Measurements from ENCODE around the gene USP21.

USP21 gene

GRCh38 chr1:161164901-161165610 is 5.8 kb downstream of the USP21 start:
- Histone ChIP-seq H3K9ac (ENCODE audit: low read length) (no peak overlapping the region), H3K4me1 (ENCODE audit: control insufficient read depth, insufficient read depth, low read length) (peaks cover 8% of the 10 kb centered on the region), H3K4me3 (ENCODE audit: low read length) (peak overlapping the region; percentile 83), H3K36me3 (ENCODE audit: control insufficient read depth, insufficient read depth, low read length) (peaks cover 11% of the 10 kb centered on the region), H3K27ac (ENCODE audit: low read depth, low read length) (peak overlapping the region; percentile 87), H3K27me3 (ENCODE audit: control insufficient read depth, insufficient read depth, low read length) (no peaks in the 10 kb centered on the region)

- Histone ChIP-seq H3K27me3 (ENCODE audit: control insufficient read depth, insufficient read depth, low read length) (no peaks in the 10 kb centered on the region), H3K27ac (ENCODE audit: low read depth, low read length) (peak within 1 kb of the TSS; percentile 87), H3K36me3 (ENCODE audit: control insufficient read depth, insufficient read depth, low read length) (peaks cover 20% of the 10 kb centered on the region), H3K4me1 (ENCODE audit: control insufficient read depth, insufficient read depth, low read length) (peaks cover 5% of the 10 kb centered on the region), H3K4me3 (ENCODE audit: low read length) (peak within 1 kb of the TSS; percentile 95), H3K9ac (ENCODE audit: low read length) (peak within 1 kb of the TSS; percentile 72)
These were observed 6.7 kb downstream of the USP21 start, which contains the start of gene PPOX for GRCh38 chr1:161165742-161166668. TSS of gene PPOX (plus strand) at chr1:161166426. CDS start at chr1:161166848, 422 bp downstream.

DNA sequence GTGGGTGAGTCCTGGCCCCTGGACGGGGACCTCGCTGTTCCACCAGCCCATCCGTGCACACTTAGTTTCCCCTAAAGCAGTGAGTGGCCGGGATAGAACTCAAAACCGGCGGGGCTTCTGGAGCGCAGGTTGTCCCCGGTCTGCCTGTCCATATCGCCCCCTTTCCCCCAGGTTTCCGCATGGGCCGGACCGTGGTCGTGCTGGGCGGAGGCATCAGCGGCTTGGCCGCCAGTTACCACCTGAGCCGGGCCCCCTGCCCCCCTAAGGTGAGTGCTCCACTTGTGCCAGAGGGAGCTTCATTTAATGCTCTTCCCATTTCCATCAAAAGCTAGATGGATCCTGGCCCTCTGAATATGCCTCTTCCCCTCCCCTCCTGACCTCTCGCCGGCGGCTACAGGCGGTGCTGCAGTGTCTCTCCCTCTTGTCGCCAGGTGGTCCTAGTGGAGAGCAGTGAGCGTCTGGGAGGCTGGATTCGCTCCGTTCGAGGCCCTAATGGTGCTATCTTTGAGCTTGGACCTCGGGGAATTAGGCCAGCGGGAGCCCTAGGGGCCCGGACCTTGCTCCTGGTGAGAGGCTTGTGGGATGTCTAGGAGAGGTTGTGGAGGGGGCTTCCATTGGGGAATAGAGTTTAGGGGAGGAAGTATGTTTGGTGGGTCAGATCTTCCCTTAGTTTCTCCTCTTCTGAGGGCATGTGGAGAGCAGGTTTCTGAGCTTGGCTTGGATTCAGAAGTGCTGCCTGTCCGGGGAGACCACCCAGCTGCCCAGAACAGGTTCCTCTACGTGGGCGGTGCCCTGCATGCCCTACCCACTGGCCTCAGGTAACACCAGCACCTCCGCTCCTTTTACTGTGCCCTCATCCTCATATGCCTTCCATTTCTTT is 7.6 kb downstream of the USP21 start:
- Histone ChIP-seq H3K27me3 (ENCODE audit: control insufficient read depth, insufficient read depth, low read length) (no peaks in the 10 kb centered on the region), H3K4me3 (ENCODE audit: low read length) (peak overlapping the region; percentile 95), H3K4me1 (ENCODE audit: control insufficient read depth, insufficient read depth, low read length) (peaks cover 5% of the 10 kb centered on the region), H3K36me3 (ENCODE audit: control insufficient read depth, insufficient read depth, low read length) (peaks cover 21% of the 10 kb centered on the region), H3K9ac (ENCODE audit: low read length) (peak overlapping the region; percentile 72), H3K27ac (ENCODE audit: low read depth, low read length) (peak overlapping the region; percentile 65)

GRCh38 chr1:161168906-161169305 is 9.6 kb downstream of the USP21 start:
- Histone ChIP-seq H3K27ac (ENCODE audit: low read depth, low read length) (no peak overlapping the region), H3K36me3 (ENCODE audit: control insufficient read depth, insufficient read depth, low read length) (peaks cover 18% of the 10 kb centered on the region), H3K4me1 (ENCODE audit: control insufficient read depth, insufficient read depth, low read length) (peaks cover 5% of the 10 kb centered on the region), H3K4me3 (ENCODE audit: low read length) (no peak overlapping the region), H3K27me3 (ENCODE audit: control insufficient read depth, insufficient read depth, low read length) (no peaks in the 10 kb centered on the region), H3K9ac (ENCODE audit: low read length) (no peak overlapping the region)

GRCh38 chr1:161171191-161171590 is 11.9 kb downstream of the USP21 start:
- Histone ChIP-seq H3K27me3 (ENCODE audit: control insufficient read depth, insufficient read depth, low read length) (no peaks in the 10 kb centered on the region), H3K4me1 (ENCODE audit: control insufficient read depth, insufficient read depth, low read length) (peaks cover 5% of the 10 kb centered on the region), H3K9ac (ENCODE audit: low read length) (no peak overlapping the region), H3K4me3 (ENCODE audit: low read length) (no peak overlapping the region), H3K36me3 (ENCODE audit: control insufficient read depth, insufficient read depth, low read length) (peaks cover 32% of the 10 kb centered on the region), H3K27ac (ENCODE audit: low read depth, low read length) (no peak overlapping the region)

DNA sequence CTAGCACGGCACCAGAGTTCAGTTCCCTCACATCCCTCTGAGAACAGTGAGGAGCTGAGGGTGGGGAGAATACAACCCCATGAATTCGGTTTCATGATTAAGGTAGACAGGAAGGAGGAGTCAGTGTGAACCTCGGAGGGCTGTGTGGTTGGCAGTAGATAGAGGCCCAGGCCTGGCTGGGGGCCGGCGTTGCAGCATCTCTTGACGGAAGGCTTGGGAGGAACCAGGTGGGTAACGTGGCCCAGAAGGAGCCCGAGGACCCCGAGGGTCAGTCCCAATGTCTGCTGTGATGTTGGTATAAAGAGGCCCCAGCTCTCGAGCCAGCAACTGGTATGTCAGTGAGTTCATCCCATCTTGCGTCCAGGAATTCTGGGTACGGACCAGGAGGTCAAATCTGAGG is 12.4 kb downstream of the USP21 start:
- Histone ChIP-seq H3K27me3 (ENCODE audit: control insufficient read depth, insufficient read depth, low read length) (no peaks in the 10 kb centered on the region), H3K4me1 (ENCODE audit: control insufficient read depth, insufficient read depth, low read length) (peaks cover 10% of the 10 kb centered on the region), H3K9ac (ENCODE audit: low read length) (no peak overlapping the region), H3K36me3 (ENCODE audit: control insufficient read depth, insufficient read depth, low read length) (peaks cover 32% of the 10 kb centered on the region), H3K4me3 (ENCODE audit: low read length) (no peak overlapping the region), H3K27ac (ENCODE audit: low read depth, low read length) (no peak overlapping the region)

- peaks cover 5% of the 10 kb centered on the region for H3K4me1 ChIP-seq (ENCODE audit: control insufficient read depth, insufficient read depth, low read length)
- no peak overlapping the region for H3K4me3 ChIP-seq (ENCODE audit: low read length)
- no peak overlapping the region for H3K27ac ChIP-seq (ENCODE audit: low read depth, low read length)
- no peak overlapping the region for H3K9ac ChIP-seq (ENCODE audit: low read length)
- no peaks in the 10 kb centered on the region for H3K27me3 ChIP-seq (ENCODE audit: control insufficient read depth, insufficient read depth, low read length)
- peaks cover 32% of the 10 kb centered on the region for H3K36me3 ChIP-seq (ENCODE audit: control insufficient read depth, insufficient read depth, low read length)
These were observed 13.0 kb downstream of the USP21 start for GRCh38 chr1:161172349-161172748.

DNA sequence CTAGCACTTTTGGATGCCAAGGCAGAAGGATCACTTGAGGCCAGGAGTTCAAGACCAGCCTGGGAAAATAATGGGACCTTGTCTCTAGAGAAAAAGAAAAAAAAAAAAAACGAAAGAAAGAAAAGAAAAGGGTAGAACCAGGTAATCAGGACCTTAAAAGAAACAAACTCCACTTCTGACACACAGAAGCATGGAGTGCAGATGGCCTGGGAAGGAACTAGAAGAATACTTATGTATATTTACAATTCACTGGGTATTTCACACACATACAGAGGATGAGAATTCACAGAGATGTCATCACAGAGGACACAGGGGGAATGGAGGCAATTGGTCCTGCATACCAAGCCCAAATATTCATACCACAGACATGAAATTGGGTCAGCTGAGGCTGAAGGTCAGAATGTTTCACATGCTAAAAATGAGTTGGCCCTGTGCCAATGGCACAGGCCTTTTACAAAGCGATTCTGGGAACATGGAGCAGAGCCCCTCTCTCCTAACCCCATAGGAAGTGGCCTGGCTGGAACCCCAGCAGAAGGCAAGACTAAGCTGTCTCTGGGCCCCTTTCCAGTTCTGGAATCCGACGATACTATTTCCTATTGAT is 13.6 kb downstream of the USP21 start:
- Histone ChIP-seq H3K9ac (ENCODE audit: low read length) (no peak overlapping the region), H3K36me3 (ENCODE audit: control insufficient read depth, insufficient read depth, low read length) (peaks cover 32% of the 10 kb centered on the region), H3K4me1 (ENCODE audit: control insufficient read depth, insufficient read depth, low read length) (peaks cover 8% of the 10 kb centered on the region), H3K27ac (ENCODE audit: low read depth, low read length) (no peak overlapping the region), H3K27me3 (ENCODE audit: control insufficient read depth, insufficient read depth, low read length) (no peaks in the 10 kb centered on the region), H3K4me3 (ENCODE audit: low read length) (no peak overlapping the region)

DNA sequence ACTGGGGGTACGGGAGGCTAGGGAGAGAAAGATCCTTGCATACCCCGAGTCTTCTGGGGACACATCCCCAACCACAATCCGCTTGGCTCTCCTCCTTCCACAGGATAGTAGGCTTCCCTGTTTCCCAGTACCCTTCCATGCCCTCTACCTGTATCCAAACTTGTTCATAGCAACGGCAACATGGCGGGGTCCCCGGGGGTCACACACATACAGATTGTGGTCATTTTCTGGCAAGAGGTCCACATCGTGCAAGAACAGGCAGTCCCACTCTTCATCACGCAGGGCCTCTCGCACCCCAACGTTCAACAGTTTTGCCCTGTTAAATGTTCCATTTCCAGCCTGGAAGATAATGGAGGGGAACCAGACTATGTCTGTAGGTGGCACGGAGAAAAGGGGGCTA is 14.4 kb downstream of the USP21 start:
- Histone ChIP-seq H3K4me3 (ENCODE audit: low read length) (no peak overlapping the region), H3K27ac (ENCODE audit: low read depth, low read length) (no peak overlapping the region), H3K36me3 (ENCODE audit: control insufficient read depth, insufficient read depth, low read length) (peaks cover 32% of the 10 kb centered on the region), H3K9ac (ENCODE audit: low read length) (no peak overlapping the region), H3K27me3 (ENCODE audit: control insufficient read depth, insufficient read depth, low read length) (no peaks in the 10 kb centered on the region), H3K4me1 (ENCODE audit: control insufficient read depth, insufficient read depth, low read length) (peaks cover 9% of the 10 kb centered on the region)

DNA sequence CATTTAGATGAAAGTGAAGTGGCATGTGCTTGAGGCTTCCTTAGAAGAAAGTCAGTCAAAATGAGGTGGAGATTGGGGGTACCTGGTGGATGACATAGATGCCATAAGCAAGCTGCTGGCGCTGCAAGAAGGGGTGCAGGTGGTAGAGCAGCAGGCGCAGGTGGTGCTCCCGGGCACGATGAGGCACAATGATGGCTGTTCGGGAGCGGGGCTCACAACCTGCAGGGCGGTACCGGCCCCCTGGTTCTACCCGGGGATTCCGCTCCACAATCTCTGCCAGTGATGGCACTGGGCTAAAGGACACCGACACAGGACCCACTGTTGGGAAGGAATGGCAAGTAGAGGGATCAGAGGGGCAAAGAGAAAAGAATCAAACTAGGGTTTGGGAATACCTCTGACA is 15.6 kb downstream of the USP21 start:
- Histone ChIP-seq H3K4me3 (ENCODE audit: low read length) (no peak overlapping the region), H3K27me3 (ENCODE audit: control insufficient read depth, insufficient read depth, low read length) (no peaks in the 10 kb centered on the region), H3K9ac (ENCODE audit: low read length) (no peak overlapping the region), H3K27ac (ENCODE audit: low read depth, low read length) (no peak overlapping the region), H3K4me1 (ENCODE audit: control insufficient read depth, insufficient read depth, low read length) (peaks cover 9% of the 10 kb centered on the region), H3K36me3 (ENCODE audit: control insufficient read depth, insufficient read depth, low read length) (peaks cover 27% of the 10 kb centered on the region)

GRCh38 chr1:161175771-161176453 is 16.6 kb downstream of the USP21 start:
- Histone ChIP-seq H3K9ac (ENCODE audit: low read length) (no peak overlapping the region), H3K4me1 (ENCODE audit: control insufficient read depth, insufficient read depth, low read length) (peaks cover 9% of the 10 kb centered on the region), H3K36me3 (ENCODE audit: control insufficient read depth, insufficient read depth, low read length) (peaks cover 19% of the 10 kb centered on the region), H3K27ac (ENCODE audit: low read depth, low read length) (no peak overlapping the region), H3K27me3 (ENCODE audit: control insufficient read depth, insufficient read depth, low read length) (no peaks in the 10 kb centered on the region), H3K4me3 (ENCODE audit: low read length) (peak overlapping the region; percentile 98)
